Measurements from ENCODE around the gene LRBA. TPM values are rescaled to one million over a fixed set of nuclear protein-coding genes. Genes with fewer than 3 reads are reported as not detected.
"Not testable (repeated sequence)": the region's sequence is repeated elsewhere in the genome, so short reads cannot be mapped to it uniquely, and the experiment has no call there.

Gene LRBA
- total and polyA plus RNA-seq, 4 donors: 8.2 to 69.8 (median 32.8) TPM

- Histone ChIP-seq H3K27ac (ENCODE audit: low read depth in 1 of 2, low read length in 2 of 2) (no peak overlapping the region), H3K9ac (ENCODE audit: low read depth in 1 of 2, low read length in 2 of 2) (no peak overlapping the region), H3K36me3 (ENCODE audit: control insufficient read depth in 4 of 4, insufficient read depth in 3 of 4, low read depth in 1 of 4, low read length in 3 of 4) (no peaks in the 10 kb centered on the region), H3K4me3 (ENCODE audit: low read depth in 1 of 3, low read length in 3 of 3) (no peak overlapping the region), H3K9me3 (ENCODE audit: control insufficient read depth in 4 of 4, low read length in 3 of 4) (no peaks in the 10 kb centered on the region), H3K27me3 (ENCODE audit: control insufficient read depth in 4 of 4, insufficient read depth in 4 of 4, low read length in 3 of 4) (no peaks in the 10 kb centered on the region), H3K4me1 (ENCODE audit: control insufficient read depth in 4 of 4, insufficient read depth in 4 of 4, low read length in 3 of 4) (no peaks in the 10 kb centered on the region)
- 81% methylated on average over 2 of the region's 2 CpGs for WGBS
- DNase-seq (ENCODE audit: low spot score): no peak
- no peak for TF ChIP-seq HNF4G (IDR thresholded peaks at IDR 0.05)
- no peak for TF ChIP-seq EGR1 (IDR thresholded peaks at IDR 0.05; ENCODE audit: low read depth in 2 of 2)
- no peak for TF ChIP-seq TAF1 (conservative IDR thresholded peaks at IDR 0.05)
- TF ChIP-seq CTCF (IDR thresholded peaks at IDR 0.05; ENCODE audit: low read depth, low read length, missing input control): no peak
- TF ChIP-seq FOXA1 (IDR thresholded peaks at IDR 0.05): no peak
- no peak for TF ChIP-seq RAD21 (IDR thresholded peaks at IDR 0.05)
- no peak for TF ChIP-seq JUND (IDR thresholded peaks at IDR 0.05)
- no peak for TF ChIP-seq SP1 (IDR thresholded peaks at IDR 0.05)
- TF ChIP-seq GABPA (IDR thresholded peaks at IDR 0.05 in 1 of 2, conservative IDR thresholded peaks at IDR 0.05 in 1 of 2): no peak
- TF ChIP-seq HNF4A (conservative IDR thresholded peaks at IDR 0.05): no peak
- no peak for TF ChIP-seq YY1 (IDR thresholded peaks at IDR 0.05)
- no peak for TF ChIP-seq ATF3 (IDR thresholded peaks at IDR 0.05)
- no peak for TF ChIP-seq RXRA (IDR thresholded peaks at IDR 0.05)
- TF ChIP-seq MAX (IDR thresholded peaks at IDR 0.05): no peak
These were observed 270.5 kb downstream of the LRBA start for GRCh38 chr4:150744570-150744969.

- TF ChIP-seq RAD21 (IDR thresholded peaks at IDR 0.05) (no peak), NR2F2 (IDR thresholded peaks at IDR 0.05) (no peak), ZBTB33 (IDR thresholded peaks at IDR 0.05) (no peak), GABPA (IDR thresholded peaks at IDR 0.05 in 1 of 2, conservative IDR thresholded peaks at IDR 0.05 in 1 of 2) (no peak), SP1 (IDR thresholded peaks at IDR 0.05) (no peak)
- H3K4me1 ChIP-seq (ENCODE audit: control insufficient read depth in 4 of 4, insufficient read depth in 4 of 4, low read length in 3 of 4): no peaks in the 10 kb centered on the region
- H3K9ac ChIP-seq (ENCODE audit: low read depth in 1 of 2, low read length in 2 of 2): no peak overlapping the region
- no peaks in the 10 kb centered on the region for H3K27me3 ChIP-seq (ENCODE audit: control insufficient read depth in 4 of 4, insufficient read depth in 4 of 4, low read length in 3 of 4)
- H3K27ac ChIP-seq (ENCODE audit: low read depth in 1 of 2, low read length in 2 of 2): no peak overlapping the region
- no peak overlapping the region for H3K4me3 ChIP-seq (ENCODE audit: low read depth in 1 of 3, low read length in 3 of 3)
- 91% methylated on average over 2 of the region's 2 CpGs for WGBS
- DNase-seq (ENCODE audit: low spot score): no peak
- H3K36me3 ChIP-seq (ENCODE audit: control insufficient read depth in 4 of 4, insufficient read depth in 3 of 4, low read depth in 1 of 4, low read length in 3 of 4): no peaks in the 10 kb centered on the region
- no peaks in the 10 kb centered on the region for H3K9me3 ChIP-seq (ENCODE audit: control insufficient read depth in 4 of 4, low read length in 3 of 4)
These were observed 271.3 kb downstream of the LRBA start for GRCh38 chr4:150743564-150744342.

- not testable (repeated sequence) for H3K36me3 ChIP-seq (ENCODE audit: control insufficient read depth in 4 of 4, insufficient read depth in 3 of 4, low read depth in 1 of 4, low read length in 3 of 4); H3K27me3 ChIP-seq (ENCODE audit: control insufficient read depth in 4 of 4, insufficient read depth in 4 of 4, low read length in 3 of 4); H3K27ac ChIP-seq (ENCODE audit: low read depth in 1 of 2, low read length in 2 of 2); DNase-seq (ENCODE audit: low spot score); H3K9me3 ChIP-seq (ENCODE audit: control insufficient read depth in 4 of 4, low read length in 3 of 4); H3K4me1 ChIP-seq (ENCODE audit: control insufficient read depth in 4 of 4, insufficient read depth in 4 of 4, low read length in 3 of 4); H3K4me3 ChIP-seq (ENCODE audit: low read depth in 1 of 3, low read length in 3 of 3); H3K9ac ChIP-seq (ENCODE audit: low read depth in 1 of 2, low read length in 2 of 2)
- WGBS: 82% methylated on average over 6 of the region's 6 CpGs
These were observed 272.2 kb downstream of the LRBA start for GRCh38 chr4:150742930-150743329.

Measured in liver (tissue), 9 donors.